ENCODE measurements around the gene SMIM24.

The SMIM24 gene

DNA sequence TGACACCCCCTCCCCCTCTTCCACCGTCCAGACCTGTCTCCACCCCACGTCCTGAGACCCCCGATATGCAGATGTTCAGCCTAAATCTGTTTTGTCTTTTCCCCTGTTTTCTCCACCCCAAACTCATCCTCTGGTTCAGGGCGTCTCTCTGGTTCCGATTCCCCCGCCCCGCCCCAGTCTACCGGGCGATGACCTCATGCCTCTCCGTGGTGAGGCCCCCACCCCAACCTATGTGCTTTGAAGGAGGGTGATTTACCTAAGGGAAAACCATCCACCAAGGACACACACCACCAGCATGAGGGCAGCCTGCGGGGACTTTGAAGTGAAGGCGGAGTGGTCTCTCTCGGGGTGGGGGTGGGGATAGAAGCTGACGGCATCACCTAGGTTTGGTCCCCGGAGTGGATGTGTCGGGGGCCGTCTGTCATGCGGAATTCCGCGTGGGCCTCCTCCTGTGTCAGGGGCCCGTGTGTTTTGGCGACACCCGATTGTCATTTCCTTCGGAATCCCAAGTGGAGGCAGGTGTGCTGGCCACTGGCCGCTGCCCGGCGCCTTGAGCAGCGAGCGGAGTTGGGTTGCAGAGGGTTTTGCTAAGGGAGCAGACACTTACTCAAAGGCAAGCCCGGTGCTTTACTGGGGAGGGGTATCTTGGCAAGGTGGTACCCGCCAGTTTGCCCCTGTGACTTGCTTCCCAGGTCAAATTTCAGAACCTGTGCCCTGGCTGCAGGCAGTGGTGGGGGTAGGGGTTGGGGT lies 27.2 kb upstream of the SMIM24 start:
- Histone ChIP-seq H3K79me2 (ENCODE audit: insufficient read depth, low read length) (peaks cover 63% of the 10 kb centered on the region), H4K20me1 (ENCODE audit: low read depth, low read length) (no peaks in the 10 kb centered on the region), H3K9ac (ENCODE audit: low read length) (peak overlapping the region; percentile 99), H3K27ac (ENCODE audit: low read depth, low read length) (no peak overlapping the region), H2AFZ (ENCODE audit: low read depth, low read length, severe bottlenecking) (no peak overlapping the region), H3K27me3 (ENCODE audit: low read length) (no peaks in the 10 kb centered on the region), H3K9me3 (ENCODE audit: insufficient read depth, low read length) (no peaks in the 10 kb centered on the region), H3K36me3 (ENCODE audit: low read length) (no peaks in the 10 kb centered on the region), H3K9me2 (replicated peaks; ENCODE audit: insufficient read depth, low read length) (no peaks in the 10 kb centered on the region), H3K4me3 (ENCODE audit: insufficient read depth, low read length, poor library complexity, severe bottlenecking) (peak overlapping the region; percentile 99), H3K4me2 (ENCODE audit: low read depth, low read length, poor library complexity, severe bottlenecking) (peak overlapping the region; percentile 61), H3F3A (ENCODE audit: insufficient read depth) (no peaks in the 10 kb centered on the region; the same call in 1 of the 2 replicates)
- no peak for TF ChIP-seq EZH2phosphoT487 (conservative IDR thresholded peaks at IDR 0.05; ENCODE audit: low read length)
- TF ChIP-seq, protein P1, sequence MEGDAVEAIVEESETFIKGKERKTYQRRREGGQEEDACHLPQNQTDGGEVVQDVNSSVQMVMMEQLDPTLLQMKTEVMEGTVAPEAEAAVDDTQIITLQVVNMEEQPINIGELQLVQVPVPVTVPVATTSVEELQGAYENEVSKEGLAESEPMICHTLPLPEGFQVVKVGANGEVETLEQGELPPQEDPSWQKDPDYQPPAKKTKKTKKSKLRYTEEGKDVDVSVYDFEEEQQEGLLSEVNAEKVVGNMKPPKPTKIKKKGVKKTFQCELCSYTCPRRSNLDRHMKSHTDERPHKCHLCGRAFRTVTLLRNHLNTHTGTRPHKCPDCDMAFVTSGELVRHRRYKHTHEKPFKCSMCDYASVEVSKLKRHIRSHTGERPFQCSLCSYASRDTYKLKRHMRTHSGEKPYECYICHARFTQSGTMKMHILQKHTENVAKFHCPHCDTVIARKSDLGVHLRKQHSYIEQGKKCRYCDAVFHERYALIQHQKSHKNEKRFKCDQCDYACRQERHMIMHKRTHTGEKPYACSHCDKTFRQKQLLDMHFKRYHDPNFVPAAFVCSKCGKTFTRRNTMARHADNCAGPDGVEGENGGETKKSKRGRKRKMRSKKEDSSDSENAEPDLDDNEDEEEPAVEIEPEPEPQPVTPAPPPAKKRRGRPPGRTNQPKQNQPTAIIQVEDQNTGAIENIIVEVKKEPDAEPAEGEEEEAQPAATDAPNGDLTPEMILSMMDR (IDR thresholded peaks at IDR 0.05; ENCODE audit: insufficient read depth, low read length, poor library complexity, severe bottlenecking) = no peak

DNA sequence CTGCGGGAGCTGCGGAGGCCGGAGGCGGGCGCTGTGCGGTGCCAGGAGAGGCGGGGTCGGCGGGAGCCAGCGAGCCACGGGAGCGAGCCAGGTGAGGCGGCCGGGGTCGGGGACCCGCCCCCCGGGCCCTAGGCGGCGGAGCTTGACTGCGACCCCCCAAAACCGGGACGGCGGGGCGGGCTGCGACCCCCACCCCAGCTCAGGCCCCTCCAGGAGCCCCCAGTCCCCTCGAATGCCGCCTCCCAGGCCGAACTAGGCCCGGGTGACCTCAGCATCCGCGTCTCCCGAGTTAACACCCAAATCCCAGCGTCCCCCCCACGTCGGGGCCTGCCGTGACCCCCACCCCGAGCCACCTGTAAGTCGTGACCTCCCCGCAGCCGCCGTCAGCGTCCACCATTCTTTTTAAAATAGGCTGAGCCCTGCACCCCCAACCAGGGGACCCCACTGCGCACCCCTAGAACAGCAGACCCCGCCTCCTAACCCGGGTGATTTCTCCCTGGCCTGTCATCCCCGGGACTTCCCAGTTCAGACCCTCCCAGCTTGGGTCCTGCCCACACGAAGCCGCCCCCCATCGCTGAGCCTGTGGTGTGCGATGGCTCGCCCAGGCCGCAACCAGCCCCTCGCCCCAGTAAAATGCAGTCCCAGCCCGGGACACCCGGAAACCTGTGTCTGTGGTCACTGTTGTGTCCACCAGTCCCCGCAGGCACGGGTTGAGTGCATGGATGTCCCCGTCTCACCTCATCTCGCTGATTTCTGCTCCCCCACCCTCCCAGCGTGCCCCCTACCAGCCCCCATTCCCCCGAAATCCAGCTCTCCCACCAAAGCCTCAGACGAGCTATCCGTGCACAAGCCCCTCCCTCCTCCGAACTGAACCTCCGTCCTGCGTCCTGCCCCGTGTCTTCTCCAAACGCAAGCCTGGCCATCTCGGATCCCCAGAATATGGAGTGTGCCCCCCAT lies 26.3 kb upstream of the SMIM24 start:
- H3K27me3 ChIP-seq (ENCODE audit: low read length) = no peaks in the 10 kb centered on the region
- TF ChIP-seq EZH2phosphoT487 (conservative IDR thresholded peaks at IDR 0.05; ENCODE audit: low read length) = no peak
- no peaks in the 10 kb centered on the region; the same call in 1 of the 2 replicates for H3F3A ChIP-seq (ENCODE audit: insufficient read depth)
- peak overlapping the region; percentile 99 for H3K9ac ChIP-seq (ENCODE audit: low read length)
- H3K9me2 ChIP-seq (replicated peaks; ENCODE audit: insufficient read depth, low read length) = no peaks in the 10 kb centered on the region
- peaks cover 54% of the 10 kb centered on the region for H3K79me2 ChIP-seq (ENCODE audit: insufficient read depth, low read length)
- H3K4me3 ChIP-seq (ENCODE audit: insufficient read depth, low read length, poor library complexity, severe bottlenecking) = peak overlapping the region; percentile 99
- peak overlapping the region; percentile 61 for H3K4me2 ChIP-seq (ENCODE audit: low read depth, low read length, poor library complexity, severe bottlenecking)
- no peaks in the 10 kb centered on the region for H4K20me1 ChIP-seq (ENCODE audit: low read depth, low read length)
- no peaks in the 10 kb centered on the region for H3K36me3 ChIP-seq (ENCODE audit: low read length)
- peak overlapping the region; percentile 64 for H3K27ac ChIP-seq (ENCODE audit: low read depth, low read length)
- no peaks in the 10 kb centered on the region for H3K9me3 ChIP-seq (ENCODE audit: insufficient read depth, low read length)
- H2AFZ ChIP-seq (ENCODE audit: low read depth, low read length, severe bottlenecking) = peak overlapping the region; percentile 58

DNA sequence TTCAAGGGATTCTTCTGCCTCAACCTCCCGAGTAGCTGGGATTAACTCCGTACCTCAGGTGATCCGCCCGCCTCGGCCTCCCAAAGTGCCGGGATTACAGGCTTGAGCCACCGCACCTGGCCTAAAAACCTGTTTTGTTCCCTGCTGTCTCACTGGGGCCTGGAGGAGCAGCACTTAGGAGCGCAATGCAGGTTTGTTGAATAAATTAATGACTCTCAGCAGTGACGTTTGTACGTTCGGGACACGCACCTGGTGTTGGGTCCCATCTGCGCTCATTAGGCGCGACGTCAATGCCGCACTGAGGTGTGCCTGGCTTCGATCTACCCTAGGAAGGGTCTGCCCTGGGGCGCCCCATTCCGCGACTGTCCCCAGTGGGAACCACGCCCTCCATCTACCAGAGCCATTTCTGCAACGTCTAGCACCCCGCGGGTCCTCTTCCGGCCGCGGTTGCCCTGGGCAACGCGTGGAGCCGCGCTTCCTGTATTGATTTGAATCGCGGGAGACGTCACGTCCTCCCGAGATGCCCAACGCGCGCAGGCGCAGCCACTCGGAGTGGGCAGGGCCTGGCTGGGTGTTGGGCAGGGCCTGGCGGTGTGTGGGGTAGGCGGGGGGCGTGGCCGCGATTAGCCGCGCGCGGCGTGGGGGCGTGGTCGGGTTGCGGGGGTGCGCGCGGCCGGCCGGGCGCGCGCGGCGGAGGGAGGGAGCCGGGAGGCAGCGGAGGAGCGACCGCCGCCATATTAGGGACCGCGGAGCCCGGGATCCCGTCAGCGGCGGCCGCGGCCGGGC lies 25.5 kb upstream of the SMIM24 start, which contains the start of gene FZR1:
Gene FZR1 (plus strand): TSS at position 714 of the 786 bp plus-strand sequence. CDS start 16,679 bp downstream, outside the sequence.
- Histone ChIP-seq H2AFZ (ENCODE audit: low read depth, low read length, severe bottlenecking) (peak within 1 kb of the TSS; percentile 92), H3K27ac (ENCODE audit: low read depth, low read length) (peak within 1 kb of the TSS; percentile 74), H3K79me2 (ENCODE audit: insufficient read depth, low read length) (peaks cover 45% of the 10 kb centered on the region), H3K27me3 (ENCODE audit: low read length) (no peaks in the 10 kb centered on the region), H3K4me3 (ENCODE audit: insufficient read depth, low read length, poor library complexity, severe bottlenecking) (peak within 1 kb of the TSS; percentile 99), H4K20me1 (ENCODE audit: low read depth, low read length) (no peaks in the 10 kb centered on the region), H3K36me3 (ENCODE audit: low read length) (no peaks in the 10 kb centered on the region), H3K4me2 (ENCODE audit: low read depth, low read length, poor library complexity, severe bottlenecking) (peak within 1 kb of the TSS; percentile 62), H3K9ac (ENCODE audit: low read length) (peak within 1 kb of the TSS; percentile 99), H3K9me2 (replicated peaks; ENCODE audit: insufficient read depth, low read length) (no peaks in the 10 kb centered on the region), H3F3A (ENCODE audit: insufficient read depth) (no peaks in the 10 kb centered on the region; the same call in 1 of the 2 replicates), H3K9me3 (ENCODE audit: insufficient read depth, low read length) (no peaks in the 10 kb centered on the region)
- TF ChIP-seq, protein P1 (IDR thresholded peaks at IDR 0.05; ENCODE audit: insufficient read depth, low read length, poor library complexity, severe bottlenecking) = no peak
- no peak for TF ChIP-seq EZH2phosphoT487 (conservative IDR thresholded peaks at IDR 0.05; ENCODE audit: low read length)

Data from SU-DHL-6 (cell line).